ENCODE results near the gene CD2.

DNA sequence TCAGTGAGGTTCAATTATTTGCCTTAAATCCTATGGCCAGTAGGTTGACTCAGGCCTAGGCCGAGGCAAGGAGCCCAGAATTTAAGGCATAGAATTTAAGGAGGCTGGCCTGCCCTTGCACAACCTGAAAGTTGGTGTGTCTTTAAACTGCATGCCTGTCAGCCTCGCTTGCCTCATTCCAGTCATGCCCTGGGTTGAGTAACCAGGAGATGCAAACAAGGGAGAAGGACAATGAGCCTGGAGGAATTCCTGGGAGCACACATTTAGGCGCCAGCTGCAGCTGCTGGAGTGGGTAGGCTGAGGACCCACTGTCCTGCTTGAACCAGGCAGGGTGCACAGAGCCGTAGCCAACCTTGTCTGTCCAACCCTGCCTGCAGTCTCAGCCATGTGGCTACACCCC is 11.7 kb downstream of the CD2 start:
- TF ChIP-seq, protein P1, sequence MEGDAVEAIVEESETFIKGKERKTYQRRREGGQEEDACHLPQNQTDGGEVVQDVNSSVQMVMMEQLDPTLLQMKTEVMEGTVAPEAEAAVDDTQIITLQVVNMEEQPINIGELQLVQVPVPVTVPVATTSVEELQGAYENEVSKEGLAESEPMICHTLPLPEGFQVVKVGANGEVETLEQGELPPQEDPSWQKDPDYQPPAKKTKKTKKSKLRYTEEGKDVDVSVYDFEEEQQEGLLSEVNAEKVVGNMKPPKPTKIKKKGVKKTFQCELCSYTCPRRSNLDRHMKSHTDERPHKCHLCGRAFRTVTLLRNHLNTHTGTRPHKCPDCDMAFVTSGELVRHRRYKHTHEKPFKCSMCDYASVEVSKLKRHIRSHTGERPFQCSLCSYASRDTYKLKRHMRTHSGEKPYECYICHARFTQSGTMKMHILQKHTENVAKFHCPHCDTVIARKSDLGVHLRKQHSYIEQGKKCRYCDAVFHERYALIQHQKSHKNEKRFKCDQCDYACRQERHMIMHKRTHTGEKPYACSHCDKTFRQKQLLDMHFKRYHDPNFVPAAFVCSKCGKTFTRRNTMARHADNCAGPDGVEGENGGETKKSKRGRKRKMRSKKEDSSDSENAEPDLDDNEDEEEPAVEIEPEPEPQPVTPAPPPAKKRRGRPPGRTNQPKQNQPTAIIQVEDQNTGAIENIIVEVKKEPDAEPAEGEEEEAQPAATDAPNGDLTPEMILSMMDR (IDR thresholded peaks at IDR 0.05), result no peak
- TF ChIP-seq EP300 (IDR thresholded peaks at IDR 0.05), result no peak

Measured in esophagus muscularis mucosa (tissue), 3 donors.